Hematopoietic multipotent progenitor cell treated with erythropoietin and hydrocortisone succinate and interleukin-3 and kit ligand, for 15 days (in vitro differentiated cells): ENCODE results near the gene RNF26.
"Not testable (repeated sequence)": the region's sequence is repeated elsewhere in the genome, so short reads cannot be mapped to it uniquely, and the experiment has no call there.

Experiments used
- DNase-seq: peaks from one replicate; pipeline ENCODE4 v3.0.0-alpha.2; 2015; ENCODE audit warnings: low spot score

The RNF26 gene

GRCh38 chr11:119371778-119372182 lies 37.5 kb downstream of the RNF26 start:
- no peak for DNase-seq

- no peak for DNase-seq
Observed at GRCh38 chr11:119372260-119373058, 38.1 kb downstream of the RNF26 start.

- no peak for DNase-seq
Observed at GRCh38 chr11:119373059-119373920, 39.0 kb downstream of the RNF26 start.

- peak; percentile 47 for DNase-seq
Observed at GRCh38 chr11:119373921-119374631, 39.7 kb downstream of the RNF26 start.

- no peak for DNase-seq
Observed at GRCh38 chr11:119374632-119375336, 40.5 kb downstream of the RNF26 start.

GRCh38 chr11:119375337-119376196 lies 41.2 kb downstream of the RNF26 start:
- DNase-seq, result no peak

- no peak for DNase-seq
Observed at GRCh38 chr11:119376197-119376847, 42.0 kb downstream of the RNF26 start.

GRCh38 chr11:119377112-119377901 lies 43.0 kb downstream of the RNF26 start:
- DNase-seq, result no peak

- DNase-seq, result no peak
Observed at GRCh38 chr11:119377961-119378667, 43.8 kb downstream of the RNF26 start.

- DNase-seq, result no peak
Observed at GRCh38 chr11:119378851-119379465, 44.6 kb downstream of the RNF26 start.

- no peak for DNase-seq
Observed at GRCh38 chr11:119380160-119380826, 46.0 kb downstream of the RNF26 start.

GRCh38 chr11:119380827-119381180 lies 46.5 kb downstream of the RNF26 start:
- no peak for DNase-seq

- DNase-seq, result peak; percentile 83
Observed at GRCh38 chr11:119381181-119381988, 47.1 kb downstream of the RNF26 start, which contains the start of gene USP2. Gene USP2 (minus strand): TSS chr11:119381690. CDS start chr11:119373480, 8,210 bp downstream.

GRCh38 chr11:119382101-119382500 lies 47.8 kb downstream of the RNF26 start:
- no peak for DNase-seq

GRCh38 chr11:119382513-119382912 lies 48.2 kb downstream of the RNF26 start:
- DNase-seq, result not testable (repeated sequence)

- DNase-seq, result no peak
Observed at GRCh38 chr11:119384332-119384731, 50.0 kb downstream of the RNF26 start.
